Measurements from ENCODE around the gene SHTN1. TPM values are rescaled to one million over a fixed set of nuclear protein-coding genes. Genes with fewer than 3 reads are reported as not detected.

The SHTN1 gene
- total RNA-seq, 1 donor from 2014 or later, result 12.0 TPM

DNA sequence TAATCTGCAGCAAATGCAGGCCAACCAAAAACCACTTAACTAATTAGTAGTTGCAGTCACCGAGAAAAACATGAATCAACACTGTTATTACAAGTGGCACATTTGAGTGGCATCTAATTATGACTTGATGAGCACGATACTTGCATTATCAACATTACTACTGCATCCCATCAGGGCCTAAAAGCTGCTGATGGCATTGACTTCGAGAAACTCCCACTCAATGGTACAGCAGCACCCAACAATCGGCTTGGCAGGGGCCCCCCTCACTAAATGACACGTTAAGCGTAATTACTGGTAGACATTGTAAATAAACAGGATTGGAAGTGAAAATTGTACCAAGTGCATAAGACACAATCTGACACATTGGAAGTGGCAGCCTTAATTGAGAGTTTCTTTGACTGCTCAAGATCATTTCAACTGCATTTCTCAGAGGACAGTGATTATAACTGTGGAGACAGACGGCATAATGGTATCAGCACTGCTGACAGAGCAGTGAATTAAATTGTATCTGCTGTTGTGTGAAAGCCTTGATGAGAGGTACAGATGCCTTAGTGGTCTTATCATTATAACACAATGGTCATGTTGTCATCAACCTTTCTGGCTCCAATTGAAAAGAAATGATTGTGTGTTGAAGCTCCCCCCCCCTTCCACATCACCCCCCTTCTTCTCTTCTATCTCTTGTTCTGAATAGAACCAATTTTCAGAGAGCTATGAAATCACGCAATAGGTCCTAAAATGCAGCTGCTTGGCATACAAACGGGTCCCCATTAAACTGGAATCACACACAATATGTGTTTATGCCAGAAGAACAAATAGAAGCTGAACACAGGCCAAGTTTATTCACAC is 43.4 kb downstream of the SHTN1 start:
- H3K4me3 ChIP-seq (ENCODE audit: low read depth, low read length), result no peak overlapping the region
- no peaks in the 10 kb centered on the region for H3K27me3 ChIP-seq (ENCODE audit: control insufficient read depth, insufficient read depth, low read length)
- TF ChIP-seq CTCF (IDR thresholded peaks at IDR 0.05; ENCODE audit: insufficient read depth, low read length, poor library complexity, severe bottlenecking), result no peak
- no peak for DNase-seq (ENCODE audit: low read depth)
- H3K36me3 ChIP-seq (ENCODE audit: control insufficient read depth, insufficient read depth, low read length), result no peaks in the 10 kb centered on the region

DNA sequence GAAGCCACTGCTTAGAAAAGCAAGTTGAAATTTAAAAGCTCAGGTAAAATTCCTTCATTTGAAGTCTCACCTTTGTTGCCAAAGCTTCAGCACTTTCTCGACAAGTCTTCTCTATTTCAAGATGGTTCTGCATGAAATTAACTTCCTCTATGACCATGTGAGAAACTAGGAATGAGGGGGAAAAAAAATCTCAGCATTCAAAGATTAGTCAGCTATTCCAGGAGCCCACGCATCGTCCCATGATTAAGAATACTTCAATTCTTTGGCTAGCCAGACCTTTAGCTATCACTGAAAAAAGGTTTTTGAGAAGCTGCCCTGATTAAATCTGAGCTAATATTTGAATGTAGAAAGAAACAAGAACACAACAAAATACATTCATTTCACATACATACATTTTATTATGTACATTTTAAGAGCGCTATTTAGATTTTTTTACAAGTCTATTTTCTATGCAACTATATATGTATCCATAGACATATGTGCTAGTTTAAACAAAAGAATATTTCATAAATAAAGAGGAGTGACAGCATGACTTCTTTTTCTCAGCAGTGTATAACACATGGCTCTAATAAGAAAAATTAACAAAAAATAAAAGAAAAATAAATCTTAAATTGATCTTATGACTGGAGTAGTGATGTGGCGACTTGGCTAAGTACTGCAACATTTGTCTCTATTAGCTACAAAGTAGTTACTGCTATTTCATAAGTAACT is 44.8 kb downstream of the SHTN1 start:
- DNase-seq (ENCODE audit: low read depth), result peak; percentile 14
- TF ChIP-seq CTCF (IDR thresholded peaks at IDR 0.05; ENCODE audit: insufficient read depth, low read length, poor library complexity, severe bottlenecking), result no peak
- Histone ChIP-seq H3K4me3 (ENCODE audit: low read depth, low read length) (no peak overlapping the region), H3K36me3 (ENCODE audit: control insufficient read depth, insufficient read depth, low read length) (no peaks in the 10 kb centered on the region), H3K27me3 (ENCODE audit: control insufficient read depth, insufficient read depth, low read length) (no peaks in the 10 kb centered on the region)

DNA sequence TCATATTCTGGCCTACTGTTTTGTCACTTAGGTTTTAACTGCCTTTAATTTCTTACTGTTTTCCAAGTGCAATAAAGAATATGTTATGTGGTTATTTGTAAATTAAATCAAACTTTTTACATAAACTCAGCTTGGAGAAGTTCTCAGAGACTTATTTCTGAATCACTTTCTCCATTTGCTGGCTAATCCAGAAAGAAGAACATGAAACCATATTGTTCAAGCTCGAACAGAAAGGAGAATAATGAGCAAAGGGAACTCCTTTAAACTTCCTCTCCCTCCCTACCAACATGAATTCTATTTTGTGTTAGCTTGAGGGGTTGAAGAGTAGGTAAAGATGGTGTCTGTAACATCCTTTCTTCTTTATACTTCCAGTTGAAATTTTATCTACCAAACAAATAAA is 52.3 kb downstream of the SHTN1 start:
- DNase-seq (ENCODE audit: low read depth), result no peak
- no peaks in the 10 kb centered on the region for H3K27me3 ChIP-seq (ENCODE audit: control insufficient read depth, insufficient read depth, low read length)
- TF ChIP-seq CTCF (IDR thresholded peaks at IDR 0.05; ENCODE audit: insufficient read depth, low read length, poor library complexity, severe bottlenecking), result no peak
- no peak overlapping the region for H3K4me3 ChIP-seq (ENCODE audit: low read depth, low read length)
- H3K36me3 ChIP-seq (ENCODE audit: control insufficient read depth, insufficient read depth, low read length), result no peaks in the 10 kb centered on the region

GRCh38 chr10:116948530-116948870 is 56.5 kb downstream of the SHTN1 start:
- DNase-seq (ENCODE audit: low read depth), result no peak
- Histone ChIP-seq H3K27me3 (ENCODE audit: control insufficient read depth, insufficient read depth, low read length) (no peaks in the 10 kb centered on the region), H3K36me3 (ENCODE audit: control insufficient read depth, insufficient read depth, low read length) (no peaks in the 10 kb centered on the region), H3K4me3 (ENCODE audit: low read depth, low read length) (no peak overlapping the region)
- no peak for TF ChIP-seq CTCF (IDR thresholded peaks at IDR 0.05; ENCODE audit: insufficient read depth, low read length, poor library complexity, severe bottlenecking)

DNA sequence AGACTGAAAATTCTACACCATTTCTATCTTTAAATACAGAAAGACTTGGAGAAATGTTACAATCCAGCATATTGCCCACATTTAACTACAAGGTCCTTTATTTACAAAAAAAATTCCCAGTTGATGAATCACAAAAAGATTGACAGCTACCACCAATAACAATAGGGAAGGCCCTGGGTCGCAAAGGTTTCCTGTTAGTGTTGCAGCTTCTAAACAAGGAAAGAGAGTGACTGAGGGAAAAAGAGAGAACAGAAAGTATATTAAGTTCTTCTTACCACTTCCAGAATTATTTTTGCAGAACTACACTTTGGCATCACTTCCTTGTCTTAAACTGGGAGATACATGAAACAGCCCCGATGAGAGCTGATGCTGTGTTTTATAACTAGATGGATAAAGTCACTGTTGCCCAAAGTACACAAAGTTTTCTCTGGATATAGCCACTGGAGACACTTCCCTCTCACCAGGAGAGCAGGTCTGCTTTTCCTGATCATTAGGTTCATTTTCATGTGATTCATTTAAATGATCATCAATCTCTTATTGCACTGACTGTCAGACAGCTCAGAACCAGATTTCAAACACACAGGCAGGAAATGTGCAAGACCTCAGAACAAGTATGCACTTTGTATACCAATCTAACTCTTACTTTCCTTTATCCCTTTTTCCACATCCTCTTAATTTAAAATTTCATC is 57.0 kb downstream of the SHTN1 start:
- DNase-seq (ENCODE audit: low read depth), result peak; percentile 28
- H3K4me3 ChIP-seq (ENCODE audit: low read depth, low read length), result no peak overlapping the region

More for the DNA sequence above, 57.0 kb downstream of the SHTN1 start:
- Histone ChIP-seq H3K27me3 (ENCODE audit: control insufficient read depth, insufficient read depth, low read length) (no peaks in the 10 kb centered on the region), H3K36me3 (ENCODE audit: control insufficient read depth, insufficient read depth, low read length) (no peaks in the 10 kb centered on the region)
- TF ChIP-seq CTCF (IDR thresholded peaks at IDR 0.05; ENCODE audit: insufficient read depth, low read length, poor library complexity, severe bottlenecking), result no peak

Measured in kidney epithelial cell (primary cell).